Smooth muscle cell (in vitro differentiated cells): ENCODE measurements around the gene CCDC92B. TPM values are rescaled to one million over a fixed set of nuclear protein-coding genes. Genes with fewer than 3 reads are reported as not detected.

Experiments used
- DNase-seq: peaks from one replicate; lab custom pipeline; 2025; ENCODE audit not compliant: unreplicated experiment; lab: John Stamatoyannopoulos, UW
- H2AFZ ChIP-seq: fragments of 200-600 bp; sonication (generic); 2 replicates; pipeline ENCODE4 v1.6.0; 2016; ENCODE audit warnings: antibody characterized with exemption, low read depth, mild to moderate bottlenecking
- H3F3A ChIP-seq: fragments of 200-600 bp; sonication (generic); 2 replicates; pipeline ENCODE4 v1.6.0; 2017; ENCODE audit warnings: antibody characterized with exemption, low read depth
- H3K27ac ChIP-seq: fragments of 200-600 bp; sonication (generic); 2 replicates; pipeline ENCODE4 v1.5.1; 2016; ENCODE audit warnings: low read depth, mild to moderate bottlenecking
- H3K27me3 ChIP-seq: fragments of 200-600 bp; sonication (generic); 2 replicates; pipeline ENCODE4 v1.6.1; 2016; ENCODE audit warnings: low read depth, mild to moderate bottlenecking
- H3K36me3 ChIP-seq: fragments of 200-600 bp; sonication (generic); 2 replicates; pipeline ENCODE4 v1.5.1; 2016; ENCODE audit warnings: low read depth
- H3K4me1 ChIP-seq: fragments of 200-600 bp; sonication (generic); 2 replicates; pipeline ENCODE4 v1.5.1; 2016; ENCODE audit warnings: low read depth
- H3K4me2 ChIP-seq: fragments of 200-600 bp; sonication (generic); 2 replicates; pipeline ENCODE4 v1.6.0; 2016; ENCODE audit warnings: mild to moderate bottlenecking
- H3K4me3 ChIP-seq: fragments of 200-600 bp; sonication (generic); 2 replicates; pipeline ENCODE4 v1.5.1; 2016; ENCODE audit warnings: mild to moderate bottlenecking
- H3K79me2 ChIP-seq: fragments of 200-600 bp; sonication (generic); 2 replicates; pipeline ENCODE4 v1.6.0; 2016; ENCODE audit warnings: low read depth, mild to moderate bottlenecking
- H3K9ac ChIP-seq: fragments of 200-600 bp; sonication (generic); 2 replicates; pipeline ENCODE4 v1.6.0; 2016; ENCODE audit warnings: low read depth
- H3K9me3 ChIP-seq: fragments of 200-600 bp; sonication (generic); replicated peaks from 2 replicates; pipeline ENCODE4 v1.5.1; 2016; ENCODE audit warnings: low read depth
- H4K20me1 ChIP-seq: fragments of 200-600 bp; sonication (generic); 2 replicates; pipeline ENCODE4 v1.6.0; 2016; ENCODE audit warnings: low read depth
- CTCF ChIP-seq: fragments of 200-600 bp; sonication (generic); IDR thresholded peaks from 2 replicates; pipeline ENCODE4 v1.5.1; 2017; ENCODE audit warnings: borderline replicate concordance, mild to moderate bottlenecking, antibody characterized with exemption; ENCODE audit not compliant: insufficient read depth, poor library complexity, severe bottlenecking
- WGBS: methylation state at CpG from one replicate; pipeline ENCODE4 v1.1.7; 2016; ENCODE audit warnings: low lambda C conversion rate; 5-methylcytosine and 5-hydroxymethylcytosine counted together
- polyA plus RNA-seq: library from polyadenylated mRNA; unstranded; fragments of >200 nt; fragmentation: Nextera tagmentation; extraction: Ambion mirVana; gene quantifications from 2 replicates; pipeline ENCODE4 v1.2.1, GENCODE V29; 2016
- total RNA-seq: library from RNA; depleted of rRNA; stranded (reverse); fragments of >200 nt; gene quantifications from 2 replicates; pipeline ENCODE4 v1.2.3, GENCODE V29; 2014

Gene CCDC92B
- total and polyA plus RNA-seq, 2 experiments from 2014 or later, result not detected

DNA sequence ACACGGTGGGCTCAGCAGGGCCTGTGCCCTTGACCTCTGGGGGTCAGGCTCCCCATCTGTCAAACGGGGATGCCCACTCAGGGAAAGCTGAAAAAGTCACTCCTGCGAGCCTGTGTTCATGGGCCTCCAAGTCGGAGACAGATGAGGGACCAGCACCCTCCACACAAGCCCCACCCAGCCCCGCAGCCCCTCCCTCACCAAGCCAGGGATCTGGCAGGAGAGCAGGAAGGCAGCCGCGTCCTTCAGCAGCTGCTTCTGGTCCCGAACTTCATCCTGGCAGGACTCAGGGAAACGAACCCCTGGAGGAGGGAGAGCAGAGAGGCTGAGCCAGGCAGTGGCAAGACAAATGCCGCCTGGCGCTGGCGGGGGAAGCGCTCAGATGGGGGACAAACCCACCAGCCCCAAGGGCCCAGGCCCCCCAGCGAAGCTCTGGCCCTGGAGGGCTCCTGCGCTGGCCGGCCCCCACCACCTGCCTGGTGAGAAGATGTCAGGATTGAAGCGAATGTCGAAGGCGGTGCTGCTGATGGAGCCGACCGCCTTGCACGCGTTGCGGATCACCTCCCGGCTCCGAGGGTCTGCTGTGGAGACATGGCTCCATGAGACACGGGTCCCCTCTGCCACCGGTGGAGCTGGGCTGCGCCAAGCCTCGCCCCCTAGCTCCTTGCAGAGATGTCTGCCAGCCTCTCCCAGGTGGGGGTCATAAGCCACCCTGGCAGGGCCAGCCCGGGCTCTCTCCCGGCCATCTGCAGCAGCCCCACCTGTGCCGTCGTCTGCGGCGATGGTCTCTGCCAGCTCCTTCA lies 53.3 kb downstream of the CCDC92B start:
- H2AFZ ChIP-seq, result no peak overlapping the region
- no peak for TF ChIP-seq CTCF
- 98% methylated on average over 25 of the region's 36 CpGs for WGBS
- no peak overlapping the region for H3K27ac ChIP-seq
- H3F3A ChIP-seq, result no peaks in the 10 kb centered on the region
- no peaks in the 10 kb centered on the region for H3K27me3 ChIP-seq
- no peak for DNase-seq
- no peaks in the 10 kb centered on the region for H3K4me1 ChIP-seq
- no peaks in the 10 kb centered on the region for H3K9me3 ChIP-seq
- no peak overlapping the region for H3K9ac ChIP-seq
- no peaks in the 10 kb centered on the region for H4K20me1 ChIP-seq
- H3K4me3 ChIP-seq, result no peak overlapping the region
- no peak overlapping the region for H3K4me2 ChIP-seq
- H3K36me3 ChIP-seq, result peaks cover 5% of the 10 kb centered on the region
- no peaks in the 10 kb centered on the region for H3K79me2 ChIP-seq

DNA sequence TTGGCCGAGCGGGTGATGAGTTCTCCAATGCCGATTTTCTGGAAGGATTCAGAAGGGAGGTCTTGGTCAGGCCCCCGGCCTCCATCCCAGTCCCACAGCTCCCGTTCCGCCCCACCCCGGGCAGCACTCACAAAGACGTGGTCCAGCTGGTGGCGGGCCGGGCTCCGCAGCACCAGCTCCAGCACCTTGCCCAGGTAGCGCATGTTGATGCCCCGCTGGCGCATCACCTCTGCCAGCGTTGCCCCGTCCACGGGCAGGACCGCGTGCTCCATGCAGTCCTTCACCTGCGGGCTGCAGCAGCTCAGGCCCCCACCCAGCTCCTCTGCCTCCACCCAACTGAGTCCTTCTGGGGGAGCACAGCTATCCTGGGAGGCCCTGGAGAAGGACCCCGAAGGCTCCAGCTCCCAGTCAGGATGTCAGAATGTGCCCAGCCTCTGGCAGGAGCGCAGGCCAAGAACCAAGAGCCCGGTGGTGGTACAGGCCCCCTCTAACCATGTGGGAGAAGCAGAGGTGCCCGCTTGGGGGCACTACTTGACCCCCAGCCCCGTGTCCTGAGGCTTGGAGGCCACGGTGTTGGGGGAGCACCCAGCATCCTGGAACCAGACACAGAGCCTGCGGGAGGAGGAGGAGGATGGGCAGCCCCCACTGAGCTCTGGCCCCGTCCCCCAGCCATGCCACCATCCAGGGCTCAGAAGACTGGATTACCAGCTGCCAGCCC lies 54.0 kb downstream of the CCDC92B start:
- no peaks in the 10 kb centered on the region for H3K79me2 ChIP-seq
- no peak for TF ChIP-seq CTCF
- no peaks in the 10 kb centered on the region for H3K9me3 ChIP-seq
- peaks cover 5% of the 10 kb centered on the region for H3K36me3 ChIP-seq
- no peaks in the 10 kb centered on the region for H4K20me1 ChIP-seq
- no peak overlapping the region for H3K27ac ChIP-seq
- H3K27me3 ChIP-seq, result no peaks in the 10 kb centered on the region
- WGBS, result 99% methylated on average over 22 of the region's 28 CpGs
- H3K4me3 ChIP-seq, result no peak overlapping the region
- H3F3A ChIP-seq, result no peaks in the 10 kb centered on the region
- H3K4me2 ChIP-seq, result no peak overlapping the region
- DNase-seq, result no peak
- no peaks in the 10 kb centered on the region for H3K4me1 ChIP-seq
- no peak overlapping the region for H3K9ac ChIP-seq
- H2AFZ ChIP-seq, result no peak overlapping the region

DNA sequence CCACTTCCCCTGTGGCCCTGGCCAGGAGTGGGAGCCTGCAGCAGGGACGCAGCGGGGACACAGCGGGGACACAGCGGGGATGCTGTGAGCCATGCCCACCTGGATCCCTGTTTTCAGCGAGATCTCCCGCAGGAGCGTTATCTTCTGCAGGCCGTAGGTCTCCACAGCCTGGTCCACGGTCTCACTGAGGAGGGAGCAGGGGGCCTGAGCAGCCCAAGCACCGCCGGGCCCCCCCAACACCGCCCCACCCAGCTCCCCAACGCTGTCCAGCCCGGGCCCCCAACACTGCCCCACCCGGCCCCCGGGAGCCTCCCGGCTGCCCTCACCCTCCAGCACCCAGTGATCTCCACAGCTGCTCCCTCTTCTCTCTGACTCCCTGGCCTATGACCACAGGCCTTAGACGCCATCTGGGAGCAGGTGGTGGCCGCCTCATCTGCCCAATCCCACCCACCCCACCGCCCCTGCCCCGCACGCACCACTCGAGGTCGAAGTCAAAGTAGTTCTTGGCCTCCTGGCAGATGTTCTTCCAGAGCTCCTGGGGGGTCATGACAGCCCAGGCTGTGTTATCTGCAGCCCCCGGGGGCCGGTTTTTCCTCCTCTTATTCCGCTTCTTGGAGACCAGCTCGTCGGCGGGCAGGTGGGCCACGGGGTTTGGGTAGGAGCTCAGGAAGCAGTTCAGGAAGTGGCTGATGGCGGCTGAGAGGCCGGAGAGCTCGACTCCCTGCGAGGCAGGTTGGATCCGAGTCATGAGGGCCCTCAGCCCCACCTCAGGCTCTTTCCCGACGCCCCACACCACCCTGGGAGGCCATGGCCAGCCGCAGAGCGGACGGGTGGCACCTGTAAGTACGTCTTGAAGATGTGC lies 54.8 kb downstream of the CCDC92B start:
- no peak for TF ChIP-seq CTCF
- H3K4me1 ChIP-seq, result no peaks in the 10 kb centered on the region
- no peaks in the 10 kb centered on the region for H3K27me3 ChIP-seq
- H3F3A ChIP-seq, result no peaks in the 10 kb centered on the region
- no peaks in the 10 kb centered on the region for H3K9me3 ChIP-seq
- peaks cover 5% of the 10 kb centered on the region for H3K36me3 ChIP-seq
- H3K79me2 ChIP-seq, result no peaks in the 10 kb centered on the region
- no peak overlapping the region for H3K4me2 ChIP-seq
- H3K27ac ChIP-seq, result no peak overlapping the region
- H2AFZ ChIP-seq, result no peak overlapping the region
- H3K4me3 ChIP-seq, result no peak overlapping the region
- H3K9ac ChIP-seq, result no peak overlapping the region
- WGBS, result 97% methylated on average over 29 of the region's 42 CpGs
- DNase-seq, result no peak
- H4K20me1 ChIP-seq, result no peaks in the 10 kb centered on the region
